H1 (cell line): ENCODE data around the gene KRT83. TPM values are rescaled to one million over a fixed set of nuclear protein-coding genes. Genes with fewer than 3 reads are reported as not detected.

Experiments used
- CTCF ChIA-PET: fragments of 300-600 bp; sonication (Branson Sonifier 250); formaldehyde crosslinking; loops from one replicate; lab custom pipeline; 2021; ENCODE audit not compliant: partially characterized antibody; lab: Charles Lee
- POLR2A ChIA-PET: fragments of 300-600 bp; sonication (Branson Sonifier 250); formaldehyde crosslinking; loops from one replicate; lab custom pipeline; 2021; ENCODE audit warnings: inconsistent platforms; ENCODE audit not compliant: partially characterized antibody; lab: Charles Lee
- DNase-seq, 2 experiments: peaks; one replicate each; pipeline versions ENCODE4 v3.0.0 to v3.0.0-alpha.2; 2010 to 2022; ENCODE audit warnings: low spot score in 2 of 2, low read depth in 1 of 2, mixed read lengths in 1 of 2
- FAIRE-seq: peaks from 2 replicates; lab custom pipeline; 2011; peaks lifted over from hg19 to GRCh38; lab: Jason Lieb, UNC
- H2AFZ ChIP-seq: 2 replicates; pipeline ENCODE4 v1.8.1; 2012; ENCODE audit warnings: low read length, inconsistent platforms
- H2AK5ac ChIP-seq: 2 replicates; pipeline ENCODE4 v1.6.1; 2013; ENCODE audit warnings: low read depth, low read length
- H2BK120ac ChIP-seq: replicated peaks from 2 replicates; pipeline ENCODE3; 2013; ENCODE audit warnings: low read depth, low read length, inconsistent platforms
- H2BK12ac ChIP-seq: 2 replicates; pipeline ENCODE4 v1.6.1; 2013; ENCODE audit warnings: low read depth, low read length
- H2BK15ac ChIP-seq: 2 replicates; pipeline ENCODE4 v1.6.1; 2013; ENCODE audit warnings: low read length
- H2BK20ac ChIP-seq: 2 replicates; pipeline ENCODE4 v1.6.1; 2013; ENCODE audit warnings: low read length
- H2BK5ac ChIP-seq: 2 replicates; pipeline ENCODE4 v1.6.1; 2013; ENCODE audit warnings: low read depth, low read length
- H3K14ac ChIP-seq: 2 replicates; pipeline ENCODE4 v1.6.1; 2013; ENCODE audit warnings: inconsistent platforms; ENCODE audit not compliant: insufficient read length
- H3K18ac ChIP-seq: 2 replicates; pipeline ENCODE4 v1.6.1; 2013; ENCODE audit warnings: low read length; ENCODE audit errors: extremely low read depth
- H3K23ac ChIP-seq: 2 replicates; pipeline ENCODE4 v1.6.1; 2013; ENCODE audit warnings: inconsistent platforms; ENCODE audit not compliant: insufficient read length
- H3K23me2 ChIP-seq: 2 replicates; pipeline ENCODE4 v1.6.1; 2013; ENCODE audit warnings: low read depth, low read length
- H3K27ac ChIP-seq: 2 replicates; pipeline ENCODE4 v1.6.1; 2011; ENCODE audit warnings: low read depth, low read length, inconsistent platforms
- H3K27me3 ChIP-seq, 4 experiments: replicated peaks in 1 of 4; 1 replicate in 1 of 4; 2 replicates in 3 of 4; pipeline versions ENCODE4 v1.6.1 to v1.8.1; 2011 to 2013; ENCODE audit warnings: low read length in 3 of 4, mild to moderate bottlenecking in 3 of 4, inconsistent platforms in 2 of 4, mixed read lengths in 2 of 4, moderate library complexity in 1 of 4; ENCODE audit not compliant: control insufficient read depth in 3 of 4, insufficient read depth in 3 of 4; ENCODE audit errors: extremely low read depth in 1 of 4
- H3K36me3 ChIP-seq, 4 experiments: 2 replicates each; pipeline versions ENCODE4 v1.6.1 to v1.8.1; 2011 to 2013; ENCODE audit warnings: mild to moderate bottlenecking in 4 of 4, low read length in 3 of 4, moderate library complexity in 2 of 4, control low read depth in 1 of 4, inconsistent platforms in 1 of 4; ENCODE audit not compliant: insufficient read depth in 4 of 4, control insufficient read depth in 2 of 4
- H3K4ac ChIP-seq: replicated peaks from 2 replicates; pipeline ENCODE3; 2013; ENCODE audit warnings: low read length, low read depth, mixed read lengths, inconsistent platforms; ENCODE audit not compliant: insufficient read length
- H3K4me1 ChIP-seq, 4 experiments: replicated peaks in 1 of 4; 1 replicate in 1 of 4; 2 replicates in 3 of 4; pipeline versions ENCODE4 v1.6.1 to v1.8.1; 2011 to 2013; ENCODE audit warnings: low read length in 3 of 4, inconsistent platforms in 2 of 4, mixed read lengths in 1 of 4; ENCODE audit not compliant: insufficient read depth in 4 of 4, control insufficient read depth in 3 of 4
- H3K4me2 ChIP-seq, 2 experiments: 2 replicates each; pipeline versions ENCODE4 v1.6.1 to v1.8.1; 2011 to 2013; ENCODE audit warnings: low read depth in 2 of 2, low read length in 2 of 2, control low read depth in 1 of 2, inconsistent platforms in 1 of 2, mild to moderate bottlenecking in 1 of 2; ENCODE audit not compliant: insufficient read depth in 1 of 2
- H3K4me3 ChIP-seq, 4 experiments: fragments of 200-600, 300-600 bp in 1 of 4; sonication (generic), shearing (Covaris generic), sonication (Bioruptor Twin) in 1 of 4; 2 replicates each; pipeline versions ENCODE4 v1.5.1 to v1.8.1; 2011 to 2016; ENCODE audit warnings: low read length in 4 of 4, low read depth in 3 of 4, control low read depth in 2 of 4, inconsistent platforms in 2 of 4, mild to moderate bottlenecking in 2 of 4, mixed read lengths in 1 of 4, moderate library complexity in 1 of 4; ENCODE audit not compliant: insufficient read depth in 2 of 4; ENCODE audit errors: extremely low read depth in 1 of 4
- H3K56ac ChIP-seq: replicated peaks from 2 replicates; pipeline ENCODE3; 2013; ENCODE audit warnings: low read depth, mild to moderate bottlenecking, mixed read lengths, low read length, inconsistent platforms; ENCODE audit not compliant: insufficient read length
- H3K79me1 ChIP-seq: 2 replicates; pipeline ENCODE4 v1.6.1; 2013; ENCODE audit warnings: low read depth, low read length, control low read depth
- H3K79me2 ChIP-seq, 2 experiments: 2 replicates each; pipeline versions ENCODE4 v1.6.1 to v1.8.1; 2012 to 2013; ENCODE audit warnings: low read length in 2 of 2, mild to moderate bottlenecking in 2 of 2, inconsistent platforms in 1 of 2; ENCODE audit not compliant: insufficient read depth in 2 of 2, control insufficient read depth in 1 of 2
- H3K9ac ChIP-seq, 4 experiments: replicated peaks in 1 of 4; 1 replicate in 1 of 4; 2 replicates in 3 of 4; pipeline versions ENCODE4 v1.6.1 to v1.8.1; 2011 to 2013; ENCODE audit warnings: low read depth in 3 of 4, low read length in 3 of 4, control low read depth in 2 of 4, mild to moderate bottlenecking in 2 of 4, moderate library complexity in 2 of 4, inconsistent platforms in 1 of 4; ENCODE audit errors: extremely low read depth in 1 of 4
- H3K9me3 ChIP-seq, 2 experiments: 2 replicates each; pipeline versions ENCODE4 v1.6.1 to v1.8.1; 2012 to 2013; ENCODE audit warnings: mild to moderate bottlenecking in 2 of 2, moderate library complexity in 2 of 2, control low read depth in 1 of 2, inconsistent platforms in 1 of 2, low read depth in 1 of 2, low read length in 1 of 2, mixed read lengths in 1 of 2; ENCODE audit not compliant: insufficient read depth in 2 of 2
- H4K20me1 ChIP-seq, 2 experiments: replicated peaks in 1 of 2; 2 replicates each; pipeline versions ENCODE3 to v1.8.1; 2011 to 2013; ENCODE audit warnings: inconsistent platforms in 2 of 2, low read length in 2 of 2, mild to moderate bottlenecking in 1 of 2; ENCODE audit not compliant: insufficient read depth in 2 of 2, control insufficient read depth in 1 of 2
- H4K5ac ChIP-seq: 2 replicates; pipeline ENCODE4 v1.6.1; 2013; ENCODE audit warnings: low read length, low read depth, mixed read lengths, inconsistent platforms; ENCODE audit not compliant: insufficient read length
- H4K8ac ChIP-seq: 2 replicates; pipeline ENCODE4 v1.8.0; 2013; ENCODE audit warnings: mild to moderate bottlenecking, moderate library complexity, low read length, inconsistent platforms; ENCODE audit not compliant: insufficient read depth; ENCODE audit errors: extremely low read depth
- H4K91ac ChIP-seq: replicated peaks from 2 replicates; pipeline ENCODE3; 2013; ENCODE audit warnings: low read length, mixed read lengths, inconsistent platforms; ENCODE audit not compliant: insufficient read length
- CHD2 ChIP-seq: IDR thresholded peaks from 2 replicates; pipeline ENCODE4 v1.6.1; 2012; ENCODE audit warnings: low read length, improper control_type of control experiment
- E2F6 ChIP-seq: IDR thresholded peaks from 2 replicates; pipeline ENCODE4 v1.6.1; 2012; ENCODE audit warnings: inconsistent platforms
- KDM5A ChIP-seq: fragments of 200-600 bp; IDR thresholded peaks from 2 replicates; pipeline ENCODE4 v1.7.1; 2012; ENCODE audit warnings: mild to moderate bottlenecking, low read length, inconsistent platforms, mixed read lengths
- RFX5 ChIP-seq: IDR thresholded peaks from 2 replicates; pipeline ENCODE4 v1.6.1; 2011; ENCODE audit warnings: low read depth, low read length, improper control_type of control experiment, borderline replicate concordance
- WGBS, 2 experiments: shearing (Covaris generic) in 1 of 2; methylation state at CpG; one replicate each; pipeline versions ENCODE4 v1.1.6 to v1.1.7; 2013 to 2015; ENCODE audit warnings: low lambda C conversion rate in 2 of 2, mixed read lengths in 2 of 2, inconsistent platforms in 1 of 2, low coverage in 1 of 2, missing lambda C conversion rate in 1 of 2; ENCODE audit not compliant: insufficient replicate concordance in 2 of 2, insufficient coverage in 1 of 2, insufficient read length in 1 of 2; ENCODE audit errors: extremely low coverage in 1 of 2, missing lambda C conversion rate in 1 of 2; 5-methylcytosine and 5-hydroxymethylcytosine counted together
- polyA plus RNA-seq, 7 experiments: library from polyadenylated mRNA; depleted of rRNA in 3 of 7; stranded (reverse) in 5 of 7; unstranded in 2 of 7; fragments of >200 nt in 5 of 7; fragments of 200-250 nt in 2 of 7; gene quantifications; 1 replicate in 5 of 7; 2 replicates in 1 of 7; 4 replicates in 1 of 7; pipeline versions ENCODE4 v1.2.1 to v1.2.3, GENCODE V29; 2011 to 2013; ENCODE audit warnings: missing spikeins in 2 of 7, mixed read lengths in 2 of 7
- total RNA-seq: library from RNA; stranded (reverse); fragmentation: NEBNext Ultra II Directional; extraction: Animal tissue kit (Norgen Biotek cat#: 25700); gene quantifications from 2 replicates; pipeline ENCODE4 v1.2.1, GENCODE V29; 2021

The KRT83 gene
- total and polyA plus RNA-seq, 2 of the 8 experiments (the other 6 are each of a cell fraction or from before 2014, with no cell fraction given): not detected

- no peak overlapping the region for H3K9ac ChIP-seq
- H4K20me1 ChIP-seq: no peaks in the 10 kb centered on the region
- no peak overlapping the region for H3K4ac ChIP-seq
- ChIA-PET POLR2A (no interaction called here), CTCF (interaction anchor here (0.7 to 13.1 kb wide), 40 partner anchors 10 to 678 kb away, joined by 3 to 353 read pairs (median 4); partner anchors contain the start of genes KRT83 and KRT86)
- H2BK120ac ChIP-seq: no peak overlapping the region
- no peaks in the 10 kb centered on the region for H3K36me3 ChIP-seq
- peak overlapping the region; percentile 37; the same call in 1 of the 2 replicates for H2BK15ac ChIP-seq
- no peak overlapping the region for H3K4me2 ChIP-seq
- no peak overlapping the region for H3K14ac ChIP-seq
- H2BK20ac ChIP-seq: no peak overlapping the region
- WGBS, 2 experiments: 91% methylated on average over 2 of the region's 2 CpGs; no CpG with 5 or more reads in 1 of the 2 experiments
- H3K9me3 ChIP-seq: no peaks in the 10 kb centered on the region
- H3K79me2 ChIP-seq: no peaks in the 10 kb centered on the region
- H3K27ac ChIP-seq: no peak overlapping the region
- H3K79me1 ChIP-seq: no peaks in the 10 kb centered on the region
- no peak overlapping the region for H3K56ac ChIP-seq
- peaks cover 10% of the 10 kb centered on the region; the same call in 1 of the 2 replicates for H3K23me2 ChIP-seq
- no peak overlapping the region for H4K8ac ChIP-seq
- DNase-seq: no peak
- H3K4me3 ChIP-seq: no peak overlapping the region
- no peak for TF ChIP-seq CHD2
- TF ChIP-seq RFX5: no peak
- TF ChIP-seq KDM5A: no peak
- TF ChIP-seq E2F6: no peak
- no peak overlapping the region for H2BK12ac ChIP-seq
- no peak overlapping the region for H3K23ac ChIP-seq
- FAIRE-seq: no peak
- H4K5ac ChIP-seq: no peak overlapping the region
- no peak overlapping the region for H2BK5ac ChIP-seq
- H2AFZ ChIP-seq: no peak overlapping the region
- H2AK5ac ChIP-seq: no peak overlapping the region
- H4K91ac ChIP-seq: no peak overlapping the region
- peaks cover 0 to 4% (median 0%) of the 10 kb centered on the region in 4 experiments; a peak in 1 of 7 replicates for H3K4me1 ChIP-seq
- H3K27me3 ChIP-seq: peaks cover 21 to 47% (median 36%) of the 10 kb centered on the region in 4 experiments
- H3K18ac ChIP-seq: no peak overlapping the region
These were observed 14.5 kb downstream of the KRT83 start for GRCh38 chr12:52306731-52307130.
